Endothelial cell of umbilical vein (primary cell): ENCODE measurements around the gene GPR137. TPM values are rescaled to one million over a fixed set of nuclear protein-coding genes. Genes with fewer than 3 reads are reported as not detected.
A peak's percentile ranks its signal among the peaks of the same experiment; 100 is the strongest.

Experiments used
- BruUV-seq: library from RNA; stranded (reverse); fragments of 400-500 nt; replicated peaks from 2 replicates; lab custom pipeline; 2021; lab: Mats Ljungman, UMichigan
- CTCF ChIA-PET: fragments of 300-600, 350-600 bp; sonication (Branson Sonifier 250); formaldehyde crosslinking; loops from one replicate; lab custom pipeline; 2021; ENCODE audit warnings: antibody characterized with exemption, inconsistent platforms; lab: Charles Lee
- POLR2A ChIA-PET: fragments of 300-600, 350-600 bp; sonication (Branson Sonifier 250); formaldehyde crosslinking; loops from one replicate; lab custom pipeline; 2021; ENCODE audit warnings: antibody characterized with exemption, inconsistent platforms; lab: Charles Lee
- DNase-seq: peaks from one replicate; pipeline ENCODE4 v3.0.0-alpha.2; 2011; ENCODE audit warnings: low read depth, low spot score
- FAIRE-seq: peaks from 2 replicates; lab custom pipeline; 2011; peaks lifted over from hg19 to GRCh38; lab: Jason Lieb, UNC
- H2AFZ ChIP-seq: 2 replicates; pipeline ENCODE4 v1.6.0; 2012; ENCODE audit warnings: low read depth, low read length, control low read depth, inconsistent platforms
- H3K27ac ChIP-seq: 2 replicates; pipeline ENCODE4 v1.5.1; 2011; ENCODE audit warnings: low read depth, mild to moderate bottlenecking, control low read depth, low read length, moderate library complexity; ENCODE audit not compliant: insufficient read depth
- H3K27me3 ChIP-seq, 2 experiments: 2 replicates each; pipeline versions ENCODE4 v1.6.0 to v1.6.1; 2011; ENCODE audit warnings: low read length in 2 of 2, mixed read lengths in 1 of 2; ENCODE audit not compliant: control insufficient read depth in 2 of 2, insufficient read depth in 2 of 2
- H3K36me3 ChIP-seq, 2 experiments: 2 replicates in 1 of 2; 3 replicates in 1 of 2; pipeline ENCODE4 v1.5.1; 2011; ENCODE audit warnings: low read length in 2 of 2, mild to moderate bottlenecking in 1 of 2, moderate library complexity in 1 of 2; ENCODE audit not compliant: control insufficient read depth in 2 of 2, insufficient read depth in 2 of 2; ENCODE audit errors: extremely low read depth in 1 of 2
- H3K4me1 ChIP-seq: 3 replicates; pipeline ENCODE4 v1.5.1; 2011; ENCODE audit warnings: mild to moderate bottlenecking, low read length; ENCODE audit not compliant: control insufficient read depth, insufficient read depth; ENCODE audit errors: extremely low read depth
- H3K4me2 ChIP-seq: 2 replicates; pipeline ENCODE4 v1.6.1; 2011; ENCODE audit warnings: low read length, control low read depth, mixed read lengths; ENCODE audit not compliant: insufficient read depth
- H3K4me3 ChIP-seq, 3 experiments: fragments of 200-600 bp in 1 of 3; sonication (generic), shearing (Covaris generic) in 1 of 3; replicated peaks in 1 of 3; 2 replicates each; pipeline ENCODE4 v1.5.1; 2011 to 2016; ENCODE audit warnings: control low read depth in 3 of 3, low read length in 3 of 3, mild to moderate bottlenecking in 2 of 3, inconsistent platforms in 1 of 3, low read depth in 1 of 3, moderate library complexity in 1 of 3; ENCODE audit not compliant: insufficient read depth in 1 of 3
- H3K79me2 ChIP-seq: 2 replicates; pipeline ENCODE4 v1.6.0; 2012; ENCODE audit warnings: low read length, inconsistent platforms; ENCODE audit not compliant: control insufficient read depth, insufficient read depth
- H3K9ac ChIP-seq: replicated peaks from 2 replicates; pipeline ENCODE3; 2011; ENCODE audit warnings: low read length, control low read depth; ENCODE audit not compliant: insufficient read depth; ENCODE audit errors: extremely low read depth
- H3K9me1 ChIP-seq: replicated peaks from 3 replicates; pipeline ENCODE4 v1.6.0; 2011; ENCODE audit warnings: mild to moderate bottlenecking, low read length; ENCODE audit not compliant: control insufficient read depth, insufficient read depth; ENCODE audit errors: extremely low read depth
- H3K9me3 ChIP-seq: replicated peaks from 2 replicates; pipeline ENCODE4 v1.5.1; 2012; ENCODE audit warnings: low read length, inconsistent platforms; ENCODE audit not compliant: control insufficient read depth, insufficient read depth
- H4K20me1 ChIP-seq: replicated peaks from 2 replicates; pipeline ENCODE3; 2011; ENCODE audit warnings: mild to moderate bottlenecking, low read length; ENCODE audit not compliant: control insufficient read depth, insufficient read depth; ENCODE audit errors: extremely low read depth
- MYC ChIP-seq: IDR thresholded peaks from one replicate; pipeline ENCODE4 v1.6.1; 2011; ENCODE audit warnings: mild to moderate bottlenecking, low read depth, low read length
- dilution Hi-C: fragments of 300-500 bp; cut with MboI; formaldehyde crosslinking; loops from one replicate; pipeline ENCODE4 v1.15.0; 2019; ENCODE audit warnings: low sequenced_read_pairs; ENCODE audit not compliant: extremely low pct_ligation_motif_present
- intact Hi-C: fragments of 100-400 bp; cut with micrococcal nuclease; formaldehyde crosslinking; loops from one replicate; pipeline ENCODE4 v1.10.0; 2022
- polyA plus RNA-seq, 4 experiments: library from polyadenylated mRNA; depleted of rRNA in 3 of 4; stranded (reverse) in 3 of 4; unstranded in 1 of 4; fragments of >200 nt; gene quantifications; 2 replicates each; pipeline versions ENCODE4 v1.2.1 to v1.2.3, GENCODE V29; 2011 to 2012; ENCODE audit warnings: missing spikeins in 1 of 4
- total RNA-seq: library from RNA; stranded (reverse); gene quantifications from 2 replicates; pipeline ENCODE4 v1.2.3, GENCODE V29; 2021
- TF ChIP-seq, protein P1 (sequence below), 2 donors: IDR thresholded peaks; 1 replicate in 1 of 2; 2 replicates in 1 of 2; pipeline ENCODE4 v1.5.1; 2011; ENCODE audit warnings: low read length in 2 of 2, mild to moderate bottlenecking in 2 of 2, moderate library complexity in 2 of 2, control low read depth in 1 of 2, inconsistent platforms in 1 of 2, low read depth in 1 of 2; ENCODE audit not compliant: insufficient read depth in 1 of 2; ENCODE audit errors: extremely low read depth in 1 of 2

Gene GPR137
- total and polyA plus RNA-seq, 2 donors (not counting 3 experiments of a cell fraction or from before 2014, with no cell fraction given), result 40.9 to 42.5 TPM

DNA sequence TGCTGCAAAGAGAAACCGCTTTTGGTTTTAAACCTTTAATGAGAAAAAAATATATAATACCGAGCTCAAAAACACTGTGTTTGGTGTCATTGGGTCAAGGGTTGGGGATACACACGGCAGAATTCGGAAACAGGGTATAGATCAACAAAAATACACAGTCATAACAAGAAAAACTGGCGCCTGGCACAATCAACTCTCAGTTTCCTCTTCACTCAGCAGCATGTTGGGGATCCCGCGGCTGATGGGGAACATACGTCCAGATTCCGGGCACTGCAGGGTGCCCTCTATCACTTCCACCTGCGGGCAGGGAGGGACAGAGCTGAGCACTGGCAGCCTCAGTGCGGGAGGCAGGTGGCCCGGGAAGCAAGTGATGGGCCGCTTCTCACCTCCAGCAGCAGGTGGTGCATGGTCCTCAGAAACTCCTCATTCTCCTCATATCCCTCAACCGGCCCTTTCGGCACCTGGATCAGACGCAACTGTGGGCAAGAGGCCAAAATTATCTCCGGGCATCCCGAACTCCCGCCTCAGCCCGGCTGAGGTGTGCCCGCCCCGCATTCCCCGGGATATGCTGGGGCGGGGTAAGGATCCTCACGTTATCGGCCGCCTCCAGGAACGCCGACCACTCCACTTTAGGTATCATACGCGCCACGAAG lies 31.1 kb downstream of the GPR137 start:
- no peaks in the 10 kb centered on the region for H4K20me1 ChIP-seq
- DNase-seq (no peak), FAIRE-seq (no peak)
- peak overlapping the region; percentile 77 for H3K9ac ChIP-seq
- no peak for TF ChIP-seq MYC
- TF ChIP-seq, protein P1, sequence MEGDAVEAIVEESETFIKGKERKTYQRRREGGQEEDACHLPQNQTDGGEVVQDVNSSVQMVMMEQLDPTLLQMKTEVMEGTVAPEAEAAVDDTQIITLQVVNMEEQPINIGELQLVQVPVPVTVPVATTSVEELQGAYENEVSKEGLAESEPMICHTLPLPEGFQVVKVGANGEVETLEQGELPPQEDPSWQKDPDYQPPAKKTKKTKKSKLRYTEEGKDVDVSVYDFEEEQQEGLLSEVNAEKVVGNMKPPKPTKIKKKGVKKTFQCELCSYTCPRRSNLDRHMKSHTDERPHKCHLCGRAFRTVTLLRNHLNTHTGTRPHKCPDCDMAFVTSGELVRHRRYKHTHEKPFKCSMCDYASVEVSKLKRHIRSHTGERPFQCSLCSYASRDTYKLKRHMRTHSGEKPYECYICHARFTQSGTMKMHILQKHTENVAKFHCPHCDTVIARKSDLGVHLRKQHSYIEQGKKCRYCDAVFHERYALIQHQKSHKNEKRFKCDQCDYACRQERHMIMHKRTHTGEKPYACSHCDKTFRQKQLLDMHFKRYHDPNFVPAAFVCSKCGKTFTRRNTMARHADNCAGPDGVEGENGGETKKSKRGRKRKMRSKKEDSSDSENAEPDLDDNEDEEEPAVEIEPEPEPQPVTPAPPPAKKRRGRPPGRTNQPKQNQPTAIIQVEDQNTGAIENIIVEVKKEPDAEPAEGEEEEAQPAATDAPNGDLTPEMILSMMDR (IDR thresholded peaks at IDR 0.05; ENCODE audit: extremely low read depth in 1 of 2, insufficient read depth in 1 of 2, low read depth in 1 of 2, low read length in 2 of 2), result peak in 1 of 2 donors; percentile 20
- H2AFZ ChIP-seq, result peak overlapping the region; percentile 16
- CTCF ChIA-PET, result interaction anchor here (0.9 to 3.6 kb wide), 12 partner anchors 10 to 132 kb away, joined by 4 to 72 read pairs (median 10); partner anchors contain the start of genes BAD, CATSPERZ, CCDC88B and ESRRA
- H3K9me3 ChIP-seq, result no peaks in the 10 kb centered on the region
- POLR2A ChIA-PET, result interaction anchor here (1.2 to 2.1 kb wide), 3 partner anchors 12 to 26 kb away, joined by 4 to 6 read pairs (median 5); no protein-coding TSS in a partner anchor
- H3K27me3 ChIP-seq, result no peaks in the 10 kb centered on the region
- intact Hi-C loops, result loop anchor here (1.0 kb wide), 2 partner anchors 11 to 39 kb away; partner anchors contain the start of gene ESRRA
- H3K27ac ChIP-seq, result peak overlapping the region; percentile 87
- H3K36me3 ChIP-seq, result peaks cover 2 to 13% of the 10 kb centered on the region in 2 experiments
- H3K9me1 ChIP-seq, result no peaks in the 10 kb centered on the region
- TSS peak; percentile 98 for BruUV-seq
- dilution Hi-C loops, result no loop called here
- peak overlapping the region; percentile 87 for H3K4me2 ChIP-seq
- peak overlapping the region; percentile 48 to 76 (median 75) for H3K4me3 ChIP-seq
- H3K79me2 ChIP-seq, result peaks cover 4% of the 10 kb centered on the region
- H3K4me1 ChIP-seq, result peaks cover 10% of the 10 kb centered on the region
